Measurements from ENCODE around the gene C2CD2L.

The C2CD2L gene

DNA sequence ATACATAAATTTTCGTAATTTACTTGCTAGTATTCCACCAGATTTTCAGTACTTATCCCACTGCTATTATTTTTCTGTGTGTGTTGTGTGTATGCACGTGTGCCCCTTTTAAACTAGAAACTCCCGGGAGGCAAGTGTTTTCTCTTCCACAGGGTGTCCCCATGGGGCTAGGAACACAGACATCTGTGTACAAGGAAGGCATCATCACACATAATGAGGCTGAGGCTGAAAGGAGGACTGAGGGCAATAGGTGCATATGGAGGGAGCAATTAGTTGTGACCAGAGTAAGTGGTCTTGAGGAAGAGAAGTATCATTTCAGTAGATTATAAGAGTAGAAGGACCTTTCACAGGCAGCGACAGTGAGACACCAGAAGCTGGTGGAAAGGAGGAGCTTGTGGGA, 3.4 kb upstream of the C2CD2L start:
- H3K36me3 ChIP-seq = peaks cover 6% of the 10 kb centered on the region; the same call in 1 of the 2 replicates
- 0 out of 2 replicates have a peak overlapping the region, but pooled peaks have one; percentile 18 for H3K27ac ChIP-seq
- no peaks in the 10 kb centered on the region for H3K27me3 ChIP-seq
- no peaks in the 10 kb centered on the region for H3K9me3 ChIP-seq
- H3K4me1 ChIP-seq = peaks cover 70% of the 10 kb centered on the region
- 0 out of 2 replicates have a peak overlapping the region, but pooled peaks have one; percentile 51 for H3K9ac ChIP-seq
- no peak for TF ChIP-seq Cebpa-rat (IDR thresholded peaks at IDR 0.05)
- peaks cover 12% of the 10 kb centered on the region; the same call in 1 of the 2 replicates for H4K20me1 ChIP-seq
- no peak overlapping the region for H3K4me3 ChIP-seq
- H3K4me2 ChIP-seq = peak overlapping the region; percentile 91

DNA sequence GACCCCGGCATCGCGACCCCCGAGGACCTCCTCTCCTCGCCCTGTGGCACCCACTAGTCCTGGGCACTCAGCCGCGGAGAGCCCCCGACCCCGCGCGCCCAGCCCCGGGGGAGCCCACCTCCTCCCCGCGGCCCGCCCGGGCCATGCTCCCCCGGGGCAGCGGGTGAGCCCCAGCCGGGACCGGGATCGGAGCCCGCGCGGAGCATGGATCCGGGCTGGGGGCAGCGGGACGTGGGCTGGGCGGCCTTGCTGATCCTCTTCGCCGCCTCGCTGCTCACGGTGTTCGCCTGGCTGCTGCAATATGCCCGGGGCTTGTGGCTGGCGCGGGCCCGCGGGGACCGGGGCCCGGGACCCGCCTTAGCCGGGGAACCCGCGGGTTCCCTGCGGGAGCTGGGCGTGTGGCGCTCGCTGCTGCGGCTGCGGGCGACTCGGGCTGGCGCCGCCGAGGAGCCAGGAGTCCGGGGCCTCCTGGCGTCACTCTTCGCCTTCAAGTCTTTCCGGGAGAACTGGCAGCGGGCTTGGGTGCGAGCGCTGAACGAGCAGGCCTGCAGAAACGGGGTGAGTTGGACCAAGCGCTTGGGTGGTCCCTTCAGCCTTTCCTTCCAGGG, 498 bp downstream of the C2CD2L start:
- H3K9ac ChIP-seq = peak overlapping the region; percentile 88
- peak overlapping the region; percentile 99 for H3K4me2 ChIP-seq
- peaks cover 61% of the 10 kb centered on the region for H3K4me1 ChIP-seq
- peak overlapping the region; percentile 63 for H3K27ac ChIP-seq
- H3K36me3 ChIP-seq = peaks cover 31% of the 10 kb centered on the region
- H3K4me3 ChIP-seq = peak overlapping the region; percentile 91
- H4K20me1 ChIP-seq = peaks cover 18% of the 10 kb centered on the region; the same call in 1 of the 2 replicates
- no peaks in the 10 kb centered on the region for H3K27me3 ChIP-seq
- TF ChIP-seq Cebpa-rat (IDR thresholded peaks at IDR 0.05) = no peak
- H3K9me3 ChIP-seq = no peaks in the 10 kb centered on the region

DNA sequence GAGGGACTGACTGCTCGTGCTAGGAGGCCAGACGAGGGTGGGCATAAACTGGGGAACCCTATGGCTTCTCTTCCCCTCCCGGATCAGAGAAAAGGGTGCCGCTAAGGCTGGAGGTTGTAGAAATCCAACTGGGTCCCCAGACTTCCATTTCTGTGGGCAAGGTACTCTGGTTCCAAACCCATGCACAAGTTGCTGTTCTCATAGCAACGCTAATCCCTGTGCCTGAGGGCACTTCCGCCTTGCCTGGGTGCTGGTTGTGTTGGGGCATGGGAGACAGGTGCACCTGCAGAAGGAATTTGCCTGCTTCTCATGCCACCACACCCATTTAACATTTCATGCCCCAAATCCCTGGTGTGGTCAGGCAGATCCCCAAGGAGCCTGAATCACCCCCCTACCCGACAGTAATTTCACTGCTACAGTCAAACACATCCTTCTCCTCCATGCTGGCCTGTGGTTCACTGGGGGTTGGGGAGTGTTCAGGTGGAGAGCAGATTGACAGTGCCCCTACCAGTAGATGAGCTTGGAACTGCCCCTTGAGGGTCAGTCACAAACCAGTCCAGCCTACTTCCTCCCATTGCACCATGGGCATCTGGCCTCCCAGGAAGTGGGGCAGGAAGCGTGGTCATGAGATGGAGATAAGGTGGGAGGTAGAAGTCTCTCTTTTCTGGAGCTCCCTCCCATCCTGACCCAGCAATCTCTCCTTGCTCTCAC, 1.2 kb downstream of the C2CD2L start:
- peak overlapping the region; percentile 99 for H3K4me2 ChIP-seq
- H3K4me1 ChIP-seq = peaks cover 55% of the 10 kb centered on the region
- H3K27me3 ChIP-seq = no peaks in the 10 kb centered on the region
- peaks cover 18% of the 10 kb centered on the region; the same call in 1 of the 2 replicates for H4K20me1 ChIP-seq
- H3K4me3 ChIP-seq = peak overlapping the region; percentile 91
- no peaks in the 10 kb centered on the region for H3K9me3 ChIP-seq
- H3K9ac ChIP-seq = peak overlapping the region; percentile 88
- TF ChIP-seq Cebpa-rat (IDR thresholded peaks at IDR 0.05) = no peak
- peak overlapping the region; percentile 63 for H3K27ac ChIP-seq
- peaks cover 37% of the 10 kb centered on the region for H3K36me3 ChIP-seq

DNA sequence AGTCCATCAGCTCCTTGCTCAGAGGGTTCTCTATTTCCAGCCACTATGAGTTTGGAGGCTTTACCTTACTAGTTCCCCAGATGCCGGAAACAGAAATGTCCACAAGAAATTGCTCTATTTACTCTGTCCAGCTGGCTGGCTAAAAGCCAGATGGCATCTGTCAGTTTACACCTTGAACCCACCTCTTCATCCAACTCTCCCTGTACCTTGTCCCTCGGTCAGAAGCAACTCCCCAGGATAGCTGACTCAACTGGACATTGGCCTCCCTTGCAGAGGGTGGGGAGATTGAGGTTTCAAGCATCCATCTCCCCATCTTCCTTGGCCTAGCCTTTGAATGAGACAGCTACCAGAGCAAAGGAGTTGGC, 1.7 kb downstream of the C2CD2L start:
- Histone ChIP-seq H3K36me3 (peaks cover 42% of the 10 kb centered on the region), H3K4me3 (peak overlapping the region; percentile 91), H3K27ac (no peak overlapping the region), H3K9me3 (no peaks in the 10 kb centered on the region), H4K20me1 (peaks cover 18% of the 10 kb centered on the region; the same call in 1 of the 2 replicates), H3K27me3 (no peaks in the 10 kb centered on the region), H3K4me1 (peaks cover 49% of the 10 kb centered on the region), H3K4me2 (peak overlapping the region; percentile 99), H3K9ac (peak overlapping the region; percentile 88; the same call in 1 of the 2 replicates)
- no peak for TF ChIP-seq Cebpa-rat (IDR thresholded peaks at IDR 0.05)

DNA sequence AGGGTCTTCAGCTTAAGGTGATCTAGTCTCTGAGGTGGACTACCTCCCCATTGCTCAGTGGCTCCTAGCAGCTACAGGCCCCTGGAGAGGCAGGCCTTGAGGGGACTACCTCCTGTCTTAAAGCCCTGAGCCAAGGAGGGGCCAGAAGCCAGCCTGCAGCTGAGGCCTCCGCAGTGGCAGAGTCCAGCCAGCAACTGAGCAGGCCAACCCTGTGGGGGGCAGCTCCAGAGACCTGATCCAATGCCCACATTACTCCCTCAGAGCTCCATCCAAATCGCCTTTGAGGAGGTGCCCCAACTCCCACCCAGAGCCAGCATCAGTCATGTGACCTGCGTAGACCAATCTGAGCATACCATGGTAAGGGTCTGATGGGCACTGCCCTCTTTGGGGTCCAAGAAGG, 2.7 kb downstream of the C2CD2L start:
- H3K27ac ChIP-seq = no peak overlapping the region
- peaks cover 52% of the 10 kb centered on the region for H3K36me3 ChIP-seq
- H3K27me3 ChIP-seq = no peaks in the 10 kb centered on the region
- H3K9me3 ChIP-seq = no peaks in the 10 kb centered on the region
- no peak overlapping the region for H3K9ac ChIP-seq
- H3K4me1 ChIP-seq = peaks cover 39% of the 10 kb centered on the region
- peaks cover 18% of the 10 kb centered on the region; the same call in 1 of the 2 replicates for H4K20me1 ChIP-seq
- no peak for TF ChIP-seq Cebpa-rat (IDR thresholded peaks at IDR 0.05)
- peak overlapping the region; percentile 99 for H3K4me2 ChIP-seq
- H3K4me3 ChIP-seq = no peak overlapping the region

DNA sequence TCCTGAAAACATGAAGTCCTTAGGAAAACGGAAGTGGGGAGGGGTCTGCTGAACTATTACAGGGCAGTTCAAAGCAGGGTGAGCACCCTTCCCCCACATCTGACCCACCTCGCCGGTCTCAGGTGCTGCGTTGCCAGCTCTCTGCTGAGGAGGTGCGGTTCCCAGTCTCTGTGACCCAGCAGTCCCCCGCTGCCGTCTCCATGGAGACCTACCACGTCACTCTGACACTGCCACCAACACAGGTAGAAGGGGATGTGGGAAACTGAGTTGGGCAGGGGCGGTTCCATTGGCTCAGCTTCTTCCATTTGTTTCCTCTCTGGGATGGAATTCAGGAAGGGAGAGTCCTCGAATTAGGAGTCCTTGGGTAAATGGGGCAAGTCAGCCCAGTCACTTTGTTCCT, 3.3 kb downstream of the C2CD2L start:
- Histone ChIP-seq H3K4me1 (peaks cover 36% of the 10 kb centered on the region), H3K9ac (no peak overlapping the region), H3K4me2 (no peak overlapping the region), H3K9me3 (no peaks in the 10 kb centered on the region), H3K27ac (no peak overlapping the region), H4K20me1 (peaks cover 18% of the 10 kb centered on the region; the same call in 1 of the 2 replicates), H3K27me3 (no peaks in the 10 kb centered on the region), H3K4me3 (no peak overlapping the region), H3K36me3 (peaks cover 58% of the 10 kb centered on the region)
- no peak for TF ChIP-seq Cebpa-rat (IDR thresholded peaks at IDR 0.05)

DNA sequence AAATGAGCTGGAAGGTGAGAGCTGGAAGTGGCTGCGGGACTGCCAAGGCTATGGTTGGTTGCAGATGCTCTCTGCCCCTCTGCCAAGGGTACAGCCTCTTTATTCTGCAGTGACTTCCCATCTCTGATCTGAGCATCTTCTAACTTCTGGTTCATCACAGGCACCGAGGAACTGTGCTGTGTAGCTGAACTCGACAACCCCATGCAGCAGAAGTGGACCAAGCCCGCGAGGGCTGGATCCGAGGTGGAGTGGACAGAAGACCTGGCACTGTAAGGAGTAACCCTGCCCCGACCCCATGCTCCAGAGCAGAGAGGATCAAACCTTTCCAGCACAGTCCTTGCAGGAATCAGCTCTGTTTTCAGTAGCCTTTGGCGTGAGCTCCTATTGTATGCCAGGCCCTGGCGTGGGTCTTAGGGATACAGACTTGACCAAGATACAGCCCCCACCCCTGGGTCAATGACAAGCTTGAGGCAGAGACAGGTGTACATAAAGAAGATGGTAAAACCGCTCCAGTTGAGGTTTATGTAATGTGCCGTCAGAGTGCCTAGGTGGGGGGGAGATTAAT, 4.3 kb downstream of the C2CD2L start:
- no peak overlapping the region for H3K9ac ChIP-seq
- H3K4me1 ChIP-seq = peaks cover 33% of the 10 kb centered on the region
- no peak overlapping the region for H3K4me2 ChIP-seq
- H3K36me3 ChIP-seq = peaks cover 66% of the 10 kb centered on the region
- no peak overlapping the region for H3K4me3 ChIP-seq
- TF ChIP-seq Cebpa-rat (IDR thresholded peaks at IDR 0.05) = no peak
- no peaks in the 10 kb centered on the region for H3K27me3 ChIP-seq
- peaks cover 18% of the 10 kb centered on the region; the same call in 1 of the 2 replicates for H4K20me1 ChIP-seq
- H3K9me3 ChIP-seq = no peaks in the 10 kb centered on the region
- H3K27ac ChIP-seq = no peak overlapping the region

DNA sequence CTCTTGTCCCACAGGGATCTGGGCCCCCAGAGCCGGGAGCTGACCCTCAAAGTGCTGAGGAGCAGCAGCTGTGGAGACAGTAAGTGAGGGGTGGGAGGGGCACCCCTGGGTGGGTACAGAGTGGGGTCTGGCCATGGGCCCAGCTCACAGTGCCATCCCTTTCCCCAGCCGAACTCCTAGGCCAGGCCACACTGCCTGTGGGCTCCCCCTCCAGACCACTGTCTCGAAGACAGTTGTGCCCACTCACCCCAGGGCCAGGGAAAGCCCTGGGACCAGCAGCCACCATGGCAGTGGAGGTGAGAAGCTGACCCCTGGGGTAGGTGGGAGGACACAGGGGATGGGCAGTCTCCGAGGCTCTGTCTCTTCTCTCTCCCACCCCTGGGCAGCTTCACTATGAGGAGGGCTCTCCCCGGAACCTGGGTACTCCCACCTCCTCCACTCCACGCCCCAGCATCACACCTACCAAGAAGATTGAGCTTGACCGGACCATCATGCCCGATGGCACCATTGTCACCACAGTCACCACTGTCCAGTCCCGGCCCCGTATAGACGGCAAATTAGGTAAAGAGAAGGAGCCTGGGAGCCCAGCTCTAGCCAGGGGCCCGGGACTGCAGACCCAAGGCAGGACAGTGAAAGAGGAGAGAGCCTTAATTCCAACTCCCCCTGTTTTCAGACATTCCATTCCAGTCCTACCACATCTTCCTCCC, 5.3 kb downstream of the C2CD2L start:
- Histone ChIP-seq H3K9me3 (no peaks in the 10 kb centered on the region), H3K4me3 (no peak overlapping the region), H4K20me1 (peaks cover 18% of the 10 kb centered on the region; the same call in 1 of the 2 replicates), H3K4me2 (no peak overlapping the region), H3K36me3 (peaks cover 77% of the 10 kb centered on the region), H3K9ac (no peak overlapping the region), H3K27ac (no peak overlapping the region), H3K27me3 (no peaks in the 10 kb centered on the region), H3K4me1 (peaks cover 28% of the 10 kb centered on the region)
- TF ChIP-seq Cebpa-rat (IDR thresholded peaks at IDR 0.05) = no peak

DNA sequence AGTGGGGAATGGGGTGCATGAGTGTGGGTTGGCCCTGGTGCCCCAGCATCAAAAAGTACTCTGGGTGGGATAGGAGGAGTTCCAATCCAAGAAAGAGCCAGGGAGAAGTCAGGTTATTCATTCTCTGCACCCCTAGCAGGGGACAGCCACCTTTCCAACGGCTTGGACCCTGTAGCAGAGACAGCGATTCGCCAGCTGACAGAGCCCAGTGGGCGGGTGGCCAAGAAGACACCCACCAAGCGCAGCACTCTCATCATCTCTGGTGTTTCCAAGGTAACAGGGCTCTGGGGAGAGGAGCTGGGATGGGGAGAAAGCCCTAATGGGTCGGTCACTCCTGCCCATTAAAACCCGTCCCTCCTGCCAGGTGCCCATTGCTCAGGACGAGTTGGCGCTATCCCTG, 6.6 kb downstream of the C2CD2L start:
- H3K4me2 ChIP-seq = no peak overlapping the region
- H4K20me1 ChIP-seq = peaks cover 6% of the 10 kb centered on the region; the same call in 1 of the 2 replicates
- H3K9ac ChIP-seq = no peak overlapping the region
- H3K27me3 ChIP-seq = no peaks in the 10 kb centered on the region
- no peak overlapping the region for H3K4me3 ChIP-seq
- no peak overlapping the region for H3K27ac ChIP-seq
- peaks cover 19% of the 10 kb centered on the region for H3K4me1 ChIP-seq
- no peaks in the 10 kb centered on the region for H3K9me3 ChIP-seq
- peaks cover 83% of the 10 kb centered on the region for H3K36me3 ChIP-seq
- TF ChIP-seq Cebpa-rat (IDR thresholded peaks at IDR 0.05) = no peak

All from BLaER1 (cell line).